GM12878 (cell line): ENCODE results near the gene ESRRB. TPM values are rescaled to one million over a fixed set of nuclear protein-coding genes. Genes with fewer than 3 reads are reported as not detected.

ENCODE experiments used
- ATAC-seq: fragments of 200-7000 bp; cut with Tn5 transposase; 3 replicates; pipeline ENCODE4 v1.9.1; 2020; ENCODE audit warnings: mild to moderate bottlenecking, moderate library complexity
- BruUV-seq: library from RNA; stranded (reverse); fragments of 400-500 nt; replicated peaks from 2 replicates; lab custom pipeline; 2021; lab: Mats Ljungman, UMichigan
- CTCF ChIA-PET: fragments of 300-600 bp; sonication (Branson Sonifier 250); formaldehyde crosslinking; extraction: SDS; loops from one replicate; lab custom pipeline; 2021; ENCODE audit warnings: inconsistent platforms; lab: Yijun Ruan, JAX
- POLR2A ChIA-PET: fragments of 350-600 bp; formaldehyde crosslinking; extraction: SDS; loops from one replicate; lab custom pipeline; 2021; ENCODE audit warnings: inconsistent platforms; lab: Charles Lee
- RAD21 ChIA-PET: fragments of 300-600 bp; sonication (Branson Sonifier 250); formaldehyde crosslinking; loops from one replicate; lab custom pipeline; 2023; ENCODE audit warnings: antibody characterized with exemption; ENCODE audit not compliant: unreplicated experiment; lab: Charles Lee
- SMC1A ChIA-PET: fragments of 300-600 bp; sonication (Branson Sonifier 250); formaldehyde crosslinking; loops from one replicate; lab custom pipeline; 2023; ENCODE audit not compliant: unreplicated experiment, uncharacterized antibody; lab: Charles Lee
- DNase-seq: peaks from one replicate; pipeline ENCODE4 v3.0.0-alpha.2; 2011; ENCODE audit warnings: low read depth, low spot score
- FAIRE-seq: peaks from 3 replicates; lab custom pipeline; 2011; peaks lifted over from hg19 to GRCh38; lab: Jason Lieb, UNC
- H2AFZ ChIP-seq: 2 replicates; pipeline ENCODE4 v1.6.0; 2011; ENCODE audit warnings: low read depth, low read length, control low read depth; ENCODE audit not compliant: control insufficient read depth
- H3K27ac ChIP-seq: 2 replicates; pipeline ENCODE4 v1.5.1; 2011; ENCODE audit warnings: control low read depth; ENCODE audit not compliant: control insufficient read depth, insufficient read depth
- H3K27me3 ChIP-seq, 2 experiments: replicated peaks in 1 of 2; 2 replicates each; pipeline versions ENCODE4 v1.6.0 to v1.6.1; 2011; ENCODE audit warnings: low read length in 1 of 2; ENCODE audit not compliant: control insufficient read depth in 2 of 2, insufficient read depth in 2 of 2
- H3K36me3 ChIP-seq, 2 experiments: 2 replicates each; pipeline ENCODE4 v1.5.1; 2011; ENCODE audit warnings: low read length in 1 of 2; ENCODE audit not compliant: control insufficient read depth in 2 of 2, insufficient read depth in 2 of 2
- H3K4me1 ChIP-seq: 2 replicates; pipeline ENCODE4 v1.6.1; 2011; ENCODE audit warnings: mild to moderate bottlenecking, low read length, moderate library complexity, mixed read lengths; ENCODE audit not compliant: control insufficient read depth, insufficient read depth
- H3K4me2 ChIP-seq: 2 replicates; pipeline ENCODE4 v1.6.0; 2011; ENCODE audit warnings: control low read depth; ENCODE audit not compliant: control insufficient read depth, insufficient read depth
- H3K4me3 ChIP-seq: fragments of 200-600 bp; sonication (generic); 2 replicates; pipeline ENCODE4 v1.5.1; 2016
- H3K79me2 ChIP-seq: 2 replicates; pipeline ENCODE4 v1.6.0; 2011; ENCODE audit warnings: low read length; ENCODE audit not compliant: control insufficient read depth, insufficient read depth
- H3K9ac ChIP-seq: 2 replicates; pipeline ENCODE4 v1.8.0; 2011; ENCODE audit warnings: low read length, control low read depth, mixed read lengths; ENCODE audit not compliant: control insufficient read depth, insufficient read depth
- H3K9me3 ChIP-seq: replicated peaks from 3 replicates; pipeline ENCODE4 v1.5.1; 2011; ENCODE audit warnings: mild to moderate bottlenecking, low read length; ENCODE audit not compliant: control insufficient read depth, insufficient read depth
- H4K20me1 ChIP-seq: 2 replicates; pipeline ENCODE4 v1.6.0; 2011; ENCODE audit not compliant: control insufficient read depth, insufficient read depth
- MEF2A ChIP-seq: IDR thresholded peaks from 2 replicates; pipeline ENCODE4 v1.6.1; 2011; ENCODE audit warnings: low read depth, mild to moderate bottlenecking, low read length, moderate library complexity; ENCODE audit not compliant: insufficient read depth
- MYC ChIP-seq: IDR thresholded peaks from 2 replicates; pipeline ENCODE4 v1.6.1; 2011; ENCODE audit warnings: mild to moderate bottlenecking, low read length, moderate library complexity, inconsistent platforms; ENCODE audit not compliant: insufficient read depth, insufficient replicate concordance, insufficient read length, severe bottlenecking
- TCF3 ChIP-seq: IDR thresholded peaks from 2 replicates; pipeline ENCODE4 v1.6.1; 2012; ENCODE audit warnings: low read depth, mild to moderate bottlenecking, low read length, borderline replicate concordance; ENCODE audit not compliant: insufficient read depth
- ZBTB4 ChIP-seq: fragments of 450-650 bp; formaldehyde crosslinking; IDR thresholded peaks from 2 replicates; pipeline ENCODE4 v1.4.0; 2022; ENCODE audit warnings: mild to moderate bottlenecking, moderate library complexity
- WGBS: methylation state at CpG from one replicate; pipeline ENCODE4 v1.1.6; 2016; ENCODE audit warnings: low lambda C conversion rate; ENCODE audit not compliant: insufficient replicate concordance, insufficient coverage; ENCODE audit errors: missing lambda C conversion rate; 5-methylcytosine and 5-hydroxymethylcytosine counted together
- in situ Hi-C: fragments of 300-500 bp; cut with MboI; formaldehyde crosslinking; loops from 9 replicates; pipeline ENCODE4 v1.14.3; 2018; ENCODE audit warnings: mixed read lengths
- intact Hi-C: fragments of 100-400 bp; cut with micrococcal nuclease; formaldehyde crosslinking; loops from one replicate; pipeline ENCODE4 v1.14.2; 2022; ENCODE audit not compliant: unreplicated experiment
- polyA plus RNA-seq, 11 experiments: library from polyadenylated mRNA; depleted of rRNA in 4 of 11; unstranded in 6 of 11; stranded (reverse) in 5 of 11; fragments of >200 nt; fragmentation: Nextera tagmentation in 4 of 11; fragmentation: Illumina TruSeq in 1 of 11; extraction: Ambion mirVana in 4 of 11; extraction: Trizol in 1 of 11; gene quantifications; 1 replicate in 1 of 11; 2 replicates in 10 of 11; pipeline versions ENCODE4 v1.2.1 to v1.2.3, GENCODE V29; 2011 to 2016; ENCODE audit warnings: inconsistent platforms in 2 of 11, missing spikeins in 2 of 11, low read depth in 1 of 11
- total RNA-seq, 4 experiments: library from RNA; depleted of rRNA in 3 of 4; stranded (reverse); fragments of >200 nt in 3 of 4; fragmentation: Illumina TruSeq in 1 of 4; extraction: Trizol in 1 of 4; gene quantifications; 2 replicates each; pipeline versions ENCODE4 v1.2.1 to v1.2.3, GENCODE V29; 2013 to 2021

Gene ESRRB
- total and polyA plus RNA-seq, 10 of the 15 experiments (the other 5 are each of a cell fraction or from before 2014, with no cell fraction given): 0.03 to 0.73 (median 0.11) TPM; not detected in 6

DNA sequence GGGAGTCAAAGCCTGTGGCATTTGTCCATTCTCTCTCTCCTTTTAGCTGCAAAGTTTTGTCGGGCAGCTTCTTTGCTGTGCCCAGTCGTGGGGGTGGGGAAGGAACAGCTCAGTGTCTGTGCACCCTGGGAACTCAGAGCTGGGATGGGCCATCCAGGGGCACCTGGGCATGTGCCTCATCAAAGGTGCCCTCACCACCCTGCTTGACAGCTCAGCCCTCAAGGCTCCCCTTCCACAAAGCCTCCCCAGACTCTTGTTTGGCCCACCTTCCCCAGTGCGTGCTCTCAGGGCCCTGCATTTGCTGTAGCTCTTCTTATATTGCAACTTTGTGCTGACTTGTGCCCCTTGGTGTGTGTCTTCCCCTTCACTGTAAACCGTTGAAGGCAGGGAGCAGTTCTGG, 112.6 kb downstream of the ESRRB start:
- no peak overlapping the region for H3K4me2 ChIP-seq
- H4K20me1 ChIP-seq: no peaks in the 10 kb centered on the region
- in situ Hi-C loops (no loop called here), intact Hi-C loops (no loop called here)
- H3K36me3 ChIP-seq: no peaks in the 10 kb centered on the region
- DNase-seq (no peak), FAIRE-seq (no peak), ATAC-seq (no peak)
- no peak overlapping the region for H3K4me3 ChIP-seq
- ChIA-PET RAD21 (no interaction called here), POLR2A (no interaction called here), CTCF (interaction anchor here (1.1 kb wide), 1 partner anchor 12 kb away, joined by 4 read pairs; no protein-coding TSS in a partner anchor), SMC1A (interaction anchor here (1.0 to 3.3 kb wide), 3 partner anchors 13 to 32 kb away, joined by 3 to 15 read pairs (median 5); no protein-coding TSS in a partner anchor)
- H3K27ac ChIP-seq: no peak overlapping the region
- H3K27me3 ChIP-seq: no peaks in the 10 kb centered on the region
- TF ChIP-seq MEF2A: no peak
- TF ChIP-seq TCF3: no peak
- TF ChIP-seq MYC: no peak
- no peak for TF ChIP-seq ZBTB4 (CRISPR knock-in tag)
- H3K9me3 ChIP-seq: no peaks in the 10 kb centered on the region
- H3K79me2 ChIP-seq: no peaks in the 10 kb centered on the region
- H3K4me1 ChIP-seq: no peaks in the 10 kb centered on the region
- no peak overlapping the region for H2AFZ ChIP-seq
- 11% methylated on average over 4 of the region's 4 CpGs for WGBS
- BruUV-seq: no TSS peak
- H3K9ac ChIP-seq: no peak overlapping the region
